GM23338 (cell line): Measurements from ENCODE around the gene CCDC28A. TPM values are rescaled to one million over a fixed set of nuclear protein-coding genes. Genes with fewer than 3 reads are reported as not detected.

Experiments used
- ATAC-seq: fragments of 200-7000 bp; cut with Tn5 transposase; 3 replicates; pipeline ENCODE4 v1.9.1; 2020
- DNase-seq: peaks from one replicate; pipeline ENCODE4 v3.0.0-alpha.2; 2015; ENCODE audit warnings: low spot score
- H2AFZ ChIP-seq: fragments of 200-600 bp; sonication (generic); 2 replicates; pipeline ENCODE4 v1.8.0; 2016; ENCODE audit warnings: antibody characterized with exemption, mild to moderate bottlenecking, moderate library complexity
- H3F3A ChIP-seq: fragments of 200-600 bp; sonication (generic); replicated peaks from 2 replicates; pipeline ENCODE4 v1.8.0; 2017; ENCODE audit warnings: antibody characterized with exemption, mixed run types, low read depth
- H3K27ac ChIP-seq: fragments of 200-600 bp; sonication (generic); 2 replicates; pipeline ENCODE4 v1.6.1; 2016; ENCODE audit warnings: low read depth
- H3K27me3 ChIP-seq: fragments of 200-600 bp; sonication (generic); 2 replicates; pipeline ENCODE4 v1.8.0; 2016; ENCODE audit warnings: mild to moderate bottlenecking, mixed run types, moderate library complexity; ENCODE audit not compliant: insufficient read depth
- H3K36me3 ChIP-seq: fragments of 200-600 bp; sonication (generic); 2 replicates; pipeline ENCODE4 v1.8.0; 2016; ENCODE audit warnings: mild to moderate bottlenecking; ENCODE audit not compliant: insufficient read depth
- H3K4me1 ChIP-seq: fragments of 200-600 bp; sonication (generic); 2 replicates; pipeline ENCODE4 v1.8.0; 2016; ENCODE audit warnings: mild to moderate bottlenecking, moderate library complexity; ENCODE audit not compliant: insufficient read depth
- H3K4me2 ChIP-seq: fragments of 200-600 bp; sonication (generic); 2 replicates; pipeline ENCODE4 v1.7.1; 2017; ENCODE audit warnings: mixed run types
- H3K4me3 ChIP-seq: fragments of 200-600 bp; sonication (generic); 2 replicates; pipeline ENCODE4 v1.6.1; 2016; ENCODE audit warnings: mixed run types
- H3K79me2 ChIP-seq: fragments of 200-600 bp; sonication (generic); replicated peaks from 2 replicates; pipeline ENCODE4 v1.8.0; 2017; ENCODE audit warnings: mild to moderate bottlenecking; ENCODE audit not compliant: insufficient read depth
- H3K9me2 ChIP-seq: fragments of 200-600 bp; sonication (generic); 2 replicates; pipeline ENCODE4 v1.8.0; 2017; ENCODE audit not compliant: insufficient read depth
- H4K20me1 ChIP-seq: fragments of 200-600 bp; sonication (generic); replicated peaks from 2 replicates; pipeline ENCODE4 v1.8.0; 2017; ENCODE audit warnings: mild to moderate bottlenecking; ENCODE audit not compliant: insufficient read depth
- H3K27ac Mint-ChIP-seq: 2 replicates; pipeline ENCODE4 v1.8.0; 2020; ENCODE audit warnings: inconsistent platforms, mild to moderate bottlenecking, moderate library complexity, mixed read lengths
- H3K27me3 Mint-ChIP-seq: 3 replicates; pipeline ENCODE4 v1.8.0; 2022; ENCODE audit warnings: low read depth, mild to moderate bottlenecking, moderate library complexity, mixed read lengths, inconsistent platforms; ENCODE audit not compliant: insufficient read depth, poor library complexity
- H3K36me3 Mint-ChIP-seq: 3 replicates; pipeline ENCODE4 v1.8.0; 2021; ENCODE audit warnings: low read depth, mild to moderate bottlenecking, inconsistent platforms, moderate library complexity, mixed read lengths
- H3K4me1 Mint-ChIP-seq: 3 replicates; pipeline ENCODE4 v1.8.0; 2020; ENCODE audit warnings: mild to moderate bottlenecking, inconsistent platforms, mixed read lengths
- H3K4me3 Mint-ChIP-seq: 3 replicates; pipeline ENCODE4 v1.8.0; 2021; ENCODE audit warnings: moderate library complexity, mild to moderate bottlenecking, inconsistent platforms, mixed read lengths
- H3K9me3 Mint-ChIP-seq: 3 replicates; pipeline ENCODE4 v1.8.0; 2020; ENCODE audit warnings: moderate library complexity, mild to moderate bottlenecking, inconsistent platforms, mixed read lengths
- CREB1 ChIP-seq: fragments of 250-450 bp; sonication (Bioruptor Pico); IDR thresholded peaks from 2 replicates; pipeline ENCODE4 v1.5.0; 2020; ENCODE audit warnings: low read depth, mild to moderate bottlenecking, moderate library complexity
- CTCF ChIP-seq, 2 experiments: fragments of 200-600 bp in 1 of 2; sonication (generic) in 1 of 2; conservative IDR thresholded peaks; 2 replicates each; pipeline versions ENCODE4 v1.5.1 to v1.6.1; 2016 to 2017; ENCODE audit warnings: antibody characterized with exemption in 2 of 2, low read depth in 2 of 2, mild to moderate bottlenecking in 2 of 2, moderate library complexity in 1 of 2
- ETS1 ChIP-seq: IDR thresholded peaks from 2 replicates; pipeline ENCODE4 v1.6.1; 2016; ENCODE audit warnings: antibody characterized with exemption
- EZH2 ChIP-seq: fragments of 200-600 bp; sonication (generic); IDR thresholded peaks from one replicate; pipeline ENCODE4 v1.8.0; 2017; ENCODE audit warnings: antibody characterized with exemption, mild to moderate bottlenecking, low read depth; ENCODE audit not compliant: unreplicated experiment
- EZH2phosphoT487 ChIP-seq: fragments of 200-600 bp; sonication (generic); IDR thresholded peaks from one replicate; pipeline ENCODE4 v1.8.1; 2018; ENCODE audit warnings: antibody characterized with exemption; ENCODE audit not compliant: unreplicated experiment
- JUNB ChIP-seq: IDR thresholded peaks from one replicate; pipeline ENCODE4 v1.6.1; 2016; ENCODE audit warnings: antibody characterized with exemption; ENCODE audit not compliant: unreplicated experiment
- NANOG ChIP-seq: IDR thresholded peaks from 2 replicates; pipeline ENCODE4 v1.6.1; 2016; ENCODE audit warnings: antibody characterized with exemption, borderline replicate concordance
- POLR2AphosphoS5 ChIP-seq: IDR thresholded peaks from 2 replicates; pipeline ENCODE4 v1.6.1; 2016; ENCODE audit warnings: antibody characterized with exemption, low read depth
- REST ChIP-seq: IDR thresholded peaks from one replicate; pipeline ENCODE4 v1.6.1; 2018; ENCODE audit warnings: antibody characterized with exemption; ENCODE audit not compliant: unreplicated experiment
- STAT1 ChIP-seq: IDR thresholded peaks from one replicate; pipeline ENCODE4 v1.6.1; 2016; ENCODE audit warnings: antibody characterized with exemption; ENCODE audit not compliant: unreplicated experiment
- ZNF114 ChIP-seq: fragments of 250-450 bp; sonication (Bioruptor Pico); IDR thresholded peaks from 2 replicates; pipeline ENCODE4 v1.5.0; 2020; ENCODE audit warnings: mild to moderate bottlenecking, moderate library complexity
- ZNF331 ChIP-seq: fragments of 250-450 bp; sonication (Bioruptor Pico); IDR thresholded peaks from 2 replicates; pipeline ENCODE4 v1.5.0; 2020; ENCODE audit warnings: low read depth, mild to moderate bottlenecking, moderate library complexity
- ZNF462 ChIP-seq: fragments of 250-450 bp; sonication (Bioruptor Pico); IDR thresholded peaks from 2 replicates; pipeline ENCODE4 v1.5.0; 2020; ENCODE audit warnings: mild to moderate bottlenecking, moderate library complexity
- polyA plus RNA-seq: library from polyadenylated mRNA; unstranded; fragments of >200 nt; fragmentation: Nextera tagmentation; extraction: Ambion mirVana; gene quantifications from 2 replicates; pipeline ENCODE4 v1.2.1, GENCODE V29; 2016
- total RNA-seq: library from RNA; depleted of rRNA; stranded (reverse); fragments of >200 nt; shearing (Covaris generic); gene quantifications from 2 replicates; pipeline ENCODE4 v1.2.3, GENCODE V29; 2014

Gene CCDC28A
- total and polyA plus RNA-seq, 2 experiments from 2014 or later, result 11.2 to 14.0 TPM

- no peak overlapping the region for H3K4me3 ChIP-seq
- Mint-ChIP-seq H3K36me3 (no peaks in the 10 kb centered on the region; the same call in 2 of the 3 replicates), H3K4me3 (no peak overlapping the region), H3K4me1 (no peaks in the 10 kb centered on the region; the same call in 2 of the 3 replicates), H3K9me3 (peaks cover 10% of the 10 kb centered on the region; the same call in 2 of the 3 replicates), H3K27ac (no peak overlapping the region), H3K27me3 (peaks cover 5% of the 10 kb centered on the region)
- no peak for ATAC-seq
- no peaks in the 10 kb centered on the region for H3K9me2 ChIP-seq
- DNase-seq, result no peak
- no peaks in the 10 kb centered on the region for H3F3A ChIP-seq
- no peak overlapping the region for H3K27ac ChIP-seq
- no peaks in the 10 kb centered on the region for H3K79me2 ChIP-seq
- peaks cover 11% of the 10 kb centered on the region; the same call in 1 of the 2 replicates for H3K27me3 ChIP-seq
- H2AFZ ChIP-seq, result no peak overlapping the region
- H3K4me1 ChIP-seq, result peaks cover 8% of the 10 kb centered on the region; the same call in 1 of the 2 replicates
- no peak overlapping the region for H3K4me2 ChIP-seq
- no peaks in the 10 kb centered on the region for H4K20me1 ChIP-seq
- no peaks in the 10 kb centered on the region for H3K36me3 ChIP-seq
- TF ChIP-seq EZH2 (no peak), JUNB (no peak), ZNF331 (CRISPR knock-in tag) (no peak), EZH2phosphoT487 (no peak), ZNF462 (CRISPR knock-in tag) (no peak), ETS1 (no peak), CREB1 (CRISPR knock-in tag) (no peak), REST (no peak), NANOG (no peak), POLR2AphosphoS5 (no peak), STAT1 (no peak), CTCF (conservative IDR thresholded peaks at IDR 0.05; ENCODE audit: low read depth in 2 of 2) (no peak), ZNF114 (CRISPR knock-in tag) (no peak)
These were observed 24.4 kb downstream of the CCDC28A start for GRCh38 chr6:138797806-138798446.
